ENCODE data around the gene RGS10.
"Not testable (repeated sequence)": the region's sequence is repeated elsewhere in the genome, so short reads cannot be mapped to it uniquely, and the experiment has no call there.

Gene RGS10

GRCh38 chr10:119466655-119467054 lies 75.9 kb downstream of the RGS10 start:
- no peak for DNase-seq

- DNase-seq, result no peak
These were observed 76.4 kb downstream of the RGS10 start for GRCh38 chr10:119466076-119466475.

- DNase-seq, result no peak
These were observed 77.4 kb downstream of the RGS10 start for GRCh38 chr10:119465085-119465484.

- DNase-seq, result not testable (repeated sequence)
These were observed 79.3 kb downstream of the RGS10 start for GRCh38 chr10:119463195-119463594.

- DNase-seq, result no peak
These were observed 79.7 kb downstream of the RGS10 start for GRCh38 chr10:119462773-119463172.

GRCh38 chr10:119461923-119462322 lies 80.6 kb downstream of the RGS10 start:
- DNase-seq, result no peak

- DNase-seq, result no peak
These were observed 81.1 kb downstream of the RGS10 start for GRCh38 chr10:119461380-119461779.

GRCh38 chr10:119460369-119461195 lies 81.9 kb downstream of the RGS10 start:
- DNase-seq, result no peak

GRCh38 chr10:119459681-119460340 lies 82.7 kb downstream of the RGS10 start:
- DNase-seq, result no peak

GRCh38 chr10:119457966-119458766 lies 84.4 kb downstream of the RGS10 start:
- no peak for DNase-seq

GRCh38 chr10:119456435-119456810 lies 86.1 kb downstream of the RGS10 start:
- DNase-seq, result no peak

- DNase-seq, result no peak
These were observed 86.7 kb downstream of the RGS10 start for GRCh38 chr10:119455609-119456434.

GRCh38 chr10:119454990-119455389 lies 87.5 kb downstream of the RGS10 start:
- DNase-seq, result no peak

GRCh38 chr10:119454316-119454715 lies 88.2 kb downstream of the RGS10 start:
- DNase-seq, result no peak

GRCh38 chr10:119453313-119453712 lies 89.2 kb downstream of the RGS10 start:
- DNase-seq, result no peak

GRCh38 chr10:119452396-119452795 lies 90.1 kb downstream of the RGS10 start:
- no peak for DNase-seq

- no peak for DNase-seq
These were observed 91.1 kb downstream of the RGS10 start for GRCh38 chr10:119451300-119451896.

GRCh38 chr10:119450606-119451299 lies 91.8 kb downstream of the RGS10 start:
- no peak for DNase-seq
